HG03354 (cell line): ENCODE results near the gene POU2F2.

ENCODE experiments used
- ATAC-seq: cut with Tn5 transposase; IDR thresholded peaks from one replicate; pipeline ENCODE4 v1.9.1; 2021; ENCODE audit warnings: mild to moderate bottlenecking; ENCODE audit not compliant: unreplicated experiment, poor library complexity, severe bottlenecking

The POU2F2 gene

DNA sequence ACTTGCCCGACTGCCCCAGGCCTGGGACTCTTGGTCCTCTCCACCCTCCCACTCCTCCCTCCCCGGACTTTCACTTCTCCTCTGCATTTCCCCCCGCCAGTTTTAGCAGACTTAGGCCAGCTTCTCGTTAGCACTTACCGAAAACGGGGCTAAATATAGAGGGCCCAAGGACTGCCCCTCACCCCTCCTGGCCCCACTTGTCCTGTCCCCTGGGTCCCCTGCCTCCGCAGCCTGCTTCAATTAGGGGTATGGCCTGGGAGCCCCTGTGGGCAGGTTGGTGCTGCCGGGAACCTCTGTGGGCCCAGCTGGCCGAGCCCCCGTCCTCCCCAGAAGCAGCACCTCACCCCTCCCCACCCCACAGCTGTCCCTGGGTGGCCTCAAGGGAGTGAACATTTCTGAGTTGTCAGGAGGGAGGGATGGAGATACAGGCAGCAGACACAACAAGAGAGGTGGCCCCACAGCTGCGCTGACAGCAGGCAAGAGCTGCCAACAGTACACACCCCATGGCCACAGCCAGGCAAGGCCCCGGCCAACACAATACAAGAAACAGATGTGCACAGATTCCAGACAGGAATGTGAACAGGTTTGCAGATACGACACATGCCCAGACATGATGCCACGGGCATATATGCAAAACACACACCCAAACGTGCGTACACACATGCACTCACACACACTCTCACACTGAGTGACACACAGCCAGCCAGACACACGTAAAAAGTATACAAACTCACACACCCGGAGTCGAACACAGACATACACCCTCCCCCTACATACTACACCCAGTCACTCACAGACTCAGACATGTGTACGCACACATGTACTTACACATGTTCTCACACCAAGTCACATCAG lies 2.6 kb downstream of the POU2F2 start:
- peak; percentile 60 for ATAC-seq

DNA sequence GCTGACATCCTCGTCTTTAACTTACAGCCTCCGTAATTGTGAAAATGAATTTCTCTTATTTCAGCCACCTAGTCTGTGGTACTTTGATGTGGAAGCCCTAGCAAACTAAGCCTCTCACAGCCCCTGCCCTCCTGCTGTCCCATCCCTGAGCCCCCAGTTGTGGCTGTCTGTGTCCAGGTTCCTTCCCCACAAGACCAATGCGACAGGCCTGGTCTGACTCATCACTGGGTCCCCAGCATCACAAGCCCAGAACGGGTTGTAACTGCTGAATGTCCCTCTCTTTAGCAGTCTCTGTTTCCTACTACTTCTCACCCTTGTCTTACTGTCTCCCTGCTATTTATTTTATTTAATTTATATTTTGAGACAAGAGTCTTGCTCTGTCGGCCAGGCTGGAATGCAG lies 5.7 kb downstream of the POU2F2 start:
- no peak for ATAC-seq

DNA sequence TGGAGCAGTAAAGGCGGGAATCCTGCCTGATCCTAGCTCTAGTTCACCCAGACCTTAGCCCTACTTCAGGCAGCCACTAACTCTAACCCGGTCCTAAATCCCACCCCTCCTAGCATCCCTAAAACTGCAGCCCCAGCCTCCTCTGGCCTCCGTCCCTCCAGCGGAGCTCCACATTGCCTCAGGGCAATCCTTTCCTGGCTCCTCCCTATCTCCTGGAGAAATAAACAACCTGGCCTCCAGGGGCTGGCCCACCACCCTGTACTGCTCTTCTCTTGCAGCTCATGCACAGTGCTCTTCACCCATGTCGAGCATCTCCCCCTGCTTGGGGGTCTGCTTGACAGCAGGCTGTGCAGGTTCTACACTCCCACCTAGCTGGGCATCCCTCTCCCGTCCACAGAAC lies 6.7 kb downstream of the POU2F2 start:
- no peak for ATAC-seq

DNA sequence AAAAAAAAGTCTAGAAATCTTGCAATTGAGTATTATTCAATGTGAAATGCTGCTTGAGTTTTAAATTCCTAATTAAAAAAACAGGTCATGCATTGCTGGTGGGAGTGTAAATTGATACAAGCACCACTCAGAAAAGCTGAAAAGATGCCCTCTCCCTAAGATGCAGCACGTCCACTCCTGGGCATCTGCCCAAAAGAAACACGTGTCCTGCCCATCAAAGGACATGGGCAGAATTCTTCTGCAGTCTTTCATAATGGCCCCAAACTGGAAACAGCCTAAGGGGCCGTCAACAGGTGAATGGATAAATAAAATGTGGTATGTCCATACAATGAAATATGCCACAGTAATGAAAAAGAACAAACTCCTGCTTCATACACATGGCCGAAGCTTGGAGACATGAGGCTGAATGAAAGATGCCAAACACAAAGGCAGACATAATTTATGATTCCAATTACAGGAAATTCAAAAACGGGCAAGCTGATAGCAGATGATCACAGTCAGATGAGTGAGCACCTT lies 7.8 kb downstream of the POU2F2 start:
- ATAC-seq: no peak

DNA sequence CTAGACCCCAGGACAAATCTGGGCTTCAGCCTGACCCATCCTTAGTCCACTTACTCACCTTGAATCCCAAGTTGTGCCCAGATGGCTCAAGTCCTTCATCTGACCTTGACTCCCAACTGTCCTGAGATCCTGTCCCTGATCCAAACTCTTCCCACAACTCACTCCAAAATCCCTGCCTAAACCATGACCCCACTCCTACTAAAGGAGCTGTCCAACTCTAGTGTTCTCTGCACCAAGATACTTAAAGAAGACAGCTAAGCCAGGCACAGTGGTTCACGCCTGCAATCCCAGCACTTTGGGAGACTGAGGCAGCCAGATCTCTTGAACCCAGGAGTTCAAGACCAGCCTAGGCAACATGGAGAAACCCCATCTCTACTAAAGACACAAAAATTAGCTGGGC lies 8.5 kb downstream of the POU2F2 start:
- ATAC-seq: no peak

DNA sequence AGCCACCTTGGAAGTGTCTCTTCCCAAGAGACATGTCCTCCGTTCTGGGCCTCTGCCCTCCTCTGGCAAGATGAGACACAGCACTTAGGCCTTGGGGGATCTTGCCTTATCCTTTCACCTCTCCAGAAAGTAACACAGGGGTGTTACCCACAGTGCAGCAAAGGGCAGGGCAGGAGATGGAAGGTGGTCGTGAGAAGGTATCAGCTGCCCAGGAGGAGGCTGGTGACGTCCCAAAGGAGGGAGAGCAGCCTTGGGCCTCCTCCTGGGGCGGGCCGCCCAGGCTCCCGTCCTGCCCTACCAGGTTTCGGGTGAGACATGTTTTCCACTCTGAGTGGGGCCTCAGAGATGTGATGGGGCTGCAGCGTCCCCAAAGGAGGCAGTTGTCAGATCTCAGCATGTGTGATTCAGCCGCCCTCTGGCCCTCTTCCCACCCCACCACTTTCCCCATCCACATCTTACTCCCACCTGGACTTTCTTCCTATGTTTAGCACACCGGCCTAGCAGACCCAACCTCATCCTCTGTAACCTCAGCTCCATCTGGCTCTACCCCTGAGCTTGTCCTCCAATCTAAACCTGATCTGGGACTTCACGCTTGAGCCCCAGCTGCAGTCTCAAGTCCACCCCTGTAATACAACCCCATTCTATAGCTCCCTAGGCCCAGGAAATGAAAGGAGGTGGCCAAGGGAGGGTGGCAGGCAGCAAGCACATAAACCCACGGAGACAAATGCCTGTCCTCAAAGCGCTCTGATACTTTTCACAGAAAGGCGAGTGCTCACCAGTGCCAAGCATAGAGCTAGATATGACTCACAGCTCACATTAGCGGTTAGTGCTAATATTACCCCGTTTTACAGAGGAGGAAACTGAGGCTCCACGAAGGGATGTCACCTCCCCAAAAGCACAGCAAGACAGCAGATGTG lies 9.3 kb downstream of the POU2F2 start:
- peak; percentile 47 for ATAC-seq

DNA sequence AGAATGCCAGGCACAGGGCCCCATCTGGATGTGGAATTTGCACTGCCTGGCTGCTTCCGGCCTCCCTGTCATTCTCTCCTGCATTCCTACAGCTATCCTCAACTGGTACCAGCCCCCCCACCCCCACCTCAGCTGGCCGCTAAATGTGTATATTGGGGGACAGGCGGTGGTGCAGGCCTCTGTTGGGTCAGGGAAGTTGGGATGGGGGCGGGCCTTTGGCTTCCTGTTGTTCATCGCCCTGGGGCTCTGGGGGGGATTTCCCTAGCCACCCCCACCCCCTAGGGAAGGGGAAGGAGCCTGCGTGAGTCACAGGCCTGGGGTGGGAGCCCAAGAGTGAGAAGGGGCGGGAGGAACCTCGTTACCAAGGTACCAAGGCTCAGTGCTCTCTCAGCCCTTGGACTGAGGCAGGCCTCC lies 10.6 kb downstream of the POU2F2 start:
- ATAC-seq: peak; percentile 42

DNA sequence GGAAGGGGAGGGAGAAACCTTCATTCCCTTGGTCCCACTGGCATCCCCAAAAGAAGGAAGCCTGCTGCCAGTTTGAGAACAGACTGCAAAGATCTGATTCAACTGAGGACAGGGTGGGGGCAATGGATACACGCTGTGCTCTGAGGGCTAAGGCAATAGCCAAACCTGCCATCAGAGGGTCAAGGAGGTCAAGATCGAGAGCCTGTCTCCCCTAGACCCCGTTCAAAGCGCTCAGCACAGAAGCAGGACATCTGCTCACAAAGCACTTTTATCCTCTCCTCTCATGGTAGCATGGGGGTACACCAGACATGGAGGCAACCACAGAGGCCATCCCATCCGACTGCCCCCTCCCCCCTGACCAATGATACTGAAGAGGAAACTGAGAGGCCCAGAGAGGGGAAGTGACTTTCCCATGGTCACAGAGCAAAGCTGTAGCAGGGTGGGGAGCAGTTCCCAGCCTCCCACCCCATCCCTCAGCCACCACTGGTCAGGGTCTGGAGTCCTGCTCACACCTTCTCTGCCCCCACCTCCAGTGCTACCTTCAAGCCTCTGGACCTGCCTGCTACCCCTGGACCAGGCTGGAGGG lies 11.1 kb downstream of the POU2F2 start:
- ATAC-seq: no peak

DNA sequence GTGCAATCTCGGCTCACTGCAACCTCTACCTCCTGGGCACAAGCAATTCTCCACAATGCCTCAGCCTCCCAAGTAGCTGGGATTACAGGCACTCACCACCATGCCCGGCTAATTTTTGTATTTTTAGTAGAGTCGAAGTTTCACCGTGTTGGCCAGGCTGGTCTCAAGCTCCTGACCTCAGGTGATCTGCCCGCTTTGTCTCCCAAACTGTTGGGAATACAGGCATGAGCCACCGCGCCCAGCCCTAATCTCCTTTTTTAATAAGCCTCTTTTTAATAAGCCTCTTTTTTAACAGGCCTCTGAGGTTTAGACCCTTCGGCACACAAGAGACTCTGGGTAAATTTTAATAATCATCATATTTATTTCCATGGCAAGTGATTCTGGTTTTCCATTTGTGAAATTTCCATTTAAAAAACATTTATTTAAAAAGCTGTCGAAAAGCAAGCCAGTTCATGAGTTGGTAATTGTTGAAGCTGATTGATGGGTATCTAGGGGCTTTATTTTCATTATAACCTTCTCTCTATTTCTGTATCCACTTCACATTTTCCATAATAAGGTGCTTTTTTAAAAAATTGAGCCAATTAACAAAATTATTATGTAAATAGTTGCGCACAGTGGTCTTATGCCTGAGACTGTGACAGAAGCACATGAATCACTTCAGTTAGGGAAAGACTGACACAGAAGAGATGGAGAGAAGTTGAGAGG lies 11.8 kb downstream of the POU2F2 start:
- ATAC-seq: no peak

DNA sequence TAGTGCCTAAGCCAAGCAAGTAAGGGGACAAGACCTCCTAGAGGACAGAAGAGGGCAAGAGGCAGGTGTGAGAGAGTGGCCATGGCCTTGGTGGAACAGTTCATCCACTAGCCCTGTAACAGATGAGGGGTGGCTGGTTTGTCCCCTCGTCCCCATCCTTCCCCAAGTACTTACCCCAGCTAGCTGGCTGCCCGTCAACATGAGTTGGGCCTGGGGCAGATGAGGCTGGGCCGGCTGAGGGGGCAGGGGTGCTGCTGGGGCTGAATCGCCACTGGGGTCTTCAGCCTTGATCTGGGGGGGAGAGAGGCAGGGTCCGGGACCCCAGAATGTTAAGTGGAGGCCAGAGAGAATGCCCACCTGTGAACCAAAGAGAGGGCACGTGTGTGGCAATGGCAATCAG lies 15.2 kb downstream of the POU2F2 start:
- no peak for ATAC-seq

DNA sequence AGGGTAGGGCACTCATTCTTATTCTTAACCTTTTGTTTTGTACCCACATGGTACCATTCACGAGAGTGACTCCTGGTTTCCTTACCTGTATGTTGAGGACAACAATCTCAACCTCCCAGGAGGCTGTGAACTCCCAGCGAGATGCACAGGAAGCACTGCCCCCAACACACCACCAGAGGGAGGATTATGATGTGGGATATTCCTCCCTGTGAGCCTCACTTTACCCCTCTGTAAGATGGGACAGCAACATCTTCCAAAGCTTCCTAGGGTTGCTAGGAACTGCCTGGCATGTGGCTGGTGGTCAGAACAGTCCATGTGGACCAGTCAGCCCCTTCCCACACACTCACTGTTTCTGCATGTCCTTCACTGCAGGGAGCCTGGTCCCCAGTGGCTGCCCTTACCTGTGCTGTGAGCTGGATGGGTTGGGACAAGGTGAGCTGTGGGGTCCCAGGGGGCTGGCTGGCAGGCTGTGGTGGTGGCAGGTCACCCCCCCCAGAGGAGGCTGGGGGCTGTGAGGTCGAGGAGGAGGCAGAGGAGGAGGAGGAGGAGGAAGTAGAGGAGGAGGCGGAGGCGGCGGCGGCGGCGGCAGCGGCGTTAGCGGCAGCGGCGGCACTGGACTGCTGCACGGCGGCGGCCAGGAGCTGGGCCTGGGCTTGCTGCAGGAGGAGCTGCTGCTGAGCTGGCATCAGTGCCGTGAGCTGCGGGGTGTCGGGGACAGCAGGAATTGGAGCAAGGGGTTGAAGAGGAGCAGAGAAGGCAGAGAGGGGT lies 15.8 kb downstream of the POU2F2 start:
- no peak for ATAC-seq

DNA sequence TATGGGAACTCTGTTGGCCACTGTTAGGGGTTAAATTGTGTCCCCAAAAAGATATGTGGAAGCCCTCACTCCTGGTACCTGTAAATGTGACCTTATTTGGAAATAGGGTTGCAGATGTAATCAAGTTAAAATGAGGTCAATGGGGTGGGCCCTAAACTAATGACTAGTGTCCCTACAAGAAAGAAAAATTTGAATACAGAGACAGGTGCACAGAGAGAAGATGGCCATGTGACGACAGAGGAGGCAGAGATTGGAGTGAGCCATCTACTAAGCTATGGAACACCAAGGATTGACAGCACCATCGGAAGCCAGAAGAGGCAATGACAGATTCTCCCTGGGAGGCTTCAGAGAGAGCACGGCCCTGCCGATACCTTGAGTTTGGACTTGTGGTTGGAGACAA lies 16.5 kb downstream of the POU2F2 start:
- no peak for ATAC-seq

DNA sequence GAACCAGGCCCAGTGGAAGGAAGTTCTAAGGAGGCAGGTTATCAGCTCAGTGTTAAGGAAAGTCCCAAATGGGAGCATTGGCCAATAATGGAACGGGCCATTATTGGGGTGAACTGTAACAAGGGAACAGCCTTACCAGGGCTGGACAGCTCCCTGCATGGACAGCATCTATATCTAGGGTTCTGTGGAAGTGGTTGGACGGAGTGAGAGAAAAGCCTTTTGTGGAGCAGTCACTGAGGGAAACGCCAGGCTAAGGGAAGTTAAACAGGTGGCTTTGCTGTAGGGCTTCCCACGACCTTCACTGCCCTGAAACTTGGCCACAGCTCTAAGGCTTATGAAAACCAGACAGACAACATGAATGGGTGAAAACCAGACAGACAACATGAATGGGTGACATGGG lies 17.0 kb downstream of the POU2F2 start:
- ATAC-seq: no peak

DNA sequence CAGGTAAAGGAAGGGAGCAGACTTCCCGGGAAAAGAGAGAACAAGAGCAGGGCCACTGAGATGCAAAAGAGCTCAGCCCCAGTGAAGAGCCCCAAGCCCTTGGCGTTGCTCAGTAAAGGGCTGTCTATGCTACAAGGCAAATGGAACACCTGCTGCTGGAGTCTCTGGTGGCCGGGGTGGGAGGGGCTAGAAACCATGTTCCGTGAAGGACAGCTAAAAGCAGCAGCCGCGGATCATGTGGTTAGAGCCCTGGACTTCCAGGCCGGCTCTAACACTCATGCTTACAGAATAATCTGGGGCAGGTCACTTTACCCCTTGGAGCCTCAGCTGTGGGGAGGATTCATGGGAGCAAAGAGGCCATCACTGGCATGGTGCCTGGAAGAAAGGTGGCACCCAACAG lies 17.8 kb downstream of the POU2F2 start:
- peak; percentile 68 for ATAC-seq

DNA sequence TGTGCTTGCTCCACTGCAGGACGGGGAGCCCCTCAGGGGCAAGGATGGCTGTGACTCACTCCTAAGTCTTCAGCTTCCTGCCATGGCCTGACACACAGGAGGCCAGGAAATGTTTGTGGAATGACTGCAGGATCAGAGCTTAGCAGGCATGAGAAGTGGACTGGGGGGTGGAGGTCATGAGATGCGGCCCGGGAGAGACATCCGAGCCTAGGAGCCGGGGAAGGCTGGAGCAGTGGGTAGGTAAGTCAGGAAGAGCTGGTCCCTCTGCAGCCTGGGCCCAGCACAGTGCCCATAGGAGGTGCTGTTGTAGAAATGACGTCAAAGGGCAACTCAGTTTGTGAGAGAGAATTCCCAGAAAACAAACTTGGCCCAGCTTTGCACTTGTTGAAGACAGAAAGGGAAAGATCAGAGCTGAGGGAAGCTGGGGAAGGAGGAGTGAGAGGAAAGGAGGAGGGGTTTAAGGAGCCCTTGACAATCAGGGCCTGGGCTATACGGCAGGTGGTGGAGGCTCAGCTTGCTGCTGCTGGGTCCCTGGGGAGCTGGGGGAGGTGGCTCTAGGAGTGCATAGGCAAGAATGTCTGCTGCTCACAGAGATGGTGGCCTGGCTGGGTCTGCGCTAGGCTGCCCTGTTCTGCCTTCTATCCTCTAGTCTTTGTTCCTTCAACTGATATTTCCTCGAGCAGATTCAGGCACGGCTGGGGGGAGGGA lies 18.5 kb downstream of the POU2F2 start:
- ATAC-seq: peak; percentile 62

DNA sequence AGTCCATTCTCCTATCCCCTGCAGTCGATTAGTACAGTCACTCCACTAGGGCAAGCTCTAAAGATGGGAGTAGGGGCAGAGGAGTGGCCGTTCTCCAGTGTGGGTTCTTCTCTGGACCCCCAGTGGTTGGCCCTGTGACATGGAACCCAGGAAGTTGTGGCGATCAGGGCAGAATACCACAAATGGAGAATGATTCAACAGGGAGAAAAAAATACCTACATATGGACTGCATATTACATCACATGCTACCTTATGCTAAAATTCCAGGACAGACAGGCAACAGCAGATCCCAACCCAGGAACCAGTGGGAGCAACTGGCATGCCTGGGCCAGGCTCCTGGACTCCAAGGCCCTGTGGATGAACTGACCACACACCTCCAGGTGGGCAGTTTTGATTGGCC lies 20.4 kb downstream of the POU2F2 start:
- no peak for ATAC-seq

DNA sequence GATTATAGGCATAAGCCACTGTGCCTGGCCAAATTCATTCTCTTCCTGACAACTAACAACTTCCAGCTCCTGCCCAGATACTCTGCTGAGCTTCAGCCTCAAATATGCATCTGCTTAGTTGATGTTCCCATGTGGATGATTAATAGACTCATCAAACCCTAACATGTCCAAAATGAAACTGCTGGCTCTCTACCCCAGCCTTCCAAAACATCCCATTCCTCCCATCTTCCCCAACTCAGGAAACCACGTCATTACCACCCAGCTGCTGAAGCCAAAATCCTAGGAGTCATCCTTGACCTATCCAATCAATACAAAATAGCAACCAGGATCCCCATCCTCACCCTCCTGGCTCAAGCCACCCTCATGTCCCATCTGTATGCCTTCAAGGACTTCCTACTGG lies 20.9 kb downstream of the POU2F2 start:
- ATAC-seq: no peak

DNA sequence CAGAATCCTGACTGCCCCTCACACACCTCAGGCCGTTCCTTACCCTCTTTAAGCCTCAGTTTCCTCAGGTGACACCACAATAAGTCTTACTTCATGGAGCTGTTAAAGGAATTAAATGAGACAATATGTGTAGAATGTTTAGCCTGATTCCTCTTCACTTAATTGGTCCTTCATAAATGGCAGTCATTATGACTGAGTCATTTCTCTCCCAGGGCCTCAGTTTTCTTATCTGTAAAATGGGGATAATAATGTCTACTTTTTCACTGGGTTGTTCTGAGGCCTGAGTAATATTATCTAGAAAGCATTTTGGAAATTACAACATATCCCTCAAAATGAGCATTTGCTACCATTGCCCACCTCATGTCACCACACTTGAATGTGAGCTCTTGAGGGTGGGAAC lies 21.6 kb downstream of the POU2F2 start:
- ATAC-seq: no peak
